ENCODE measurements around the gene MINDY3.
"Not testable (repeated sequence)": the region's sequence is repeated elsewhere in the genome, so short reads cannot be mapped to it uniquely, and the experiment has no call there.

MINDY3 gene

DNA sequence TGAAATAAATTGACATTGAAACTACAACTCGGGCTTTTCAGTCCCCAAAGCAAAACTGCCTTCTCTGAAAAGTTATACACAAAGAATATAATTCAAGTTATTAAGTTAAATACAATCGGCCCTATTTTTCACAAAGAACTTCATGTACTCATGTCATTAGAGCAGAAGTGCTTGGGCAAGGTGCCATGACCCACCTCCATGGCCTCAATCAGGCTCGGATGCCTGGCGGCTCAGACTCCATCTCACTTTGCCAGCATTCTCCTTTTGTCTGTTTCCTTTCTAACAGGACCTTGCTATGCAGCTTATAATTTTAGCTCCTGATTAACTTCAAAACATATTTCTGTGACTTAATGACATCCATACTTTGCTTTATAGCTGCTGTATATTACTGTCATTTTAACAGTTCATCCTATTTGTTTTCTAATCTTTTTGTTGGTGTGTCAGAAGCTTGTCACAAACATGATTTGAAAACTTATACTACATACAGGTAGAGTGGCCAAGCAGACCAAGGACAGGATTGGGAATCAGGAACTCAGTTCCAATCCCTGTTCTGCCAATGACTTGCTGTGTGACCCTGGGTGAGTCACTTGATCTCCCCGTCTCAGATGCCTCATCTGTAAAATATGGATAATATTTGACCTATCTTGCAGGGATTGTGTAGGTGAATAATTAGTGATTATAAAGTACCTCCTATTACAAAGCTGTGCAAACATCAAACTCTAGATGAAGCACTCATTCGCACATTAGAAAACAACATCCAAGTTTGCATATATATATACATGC, 79.8 kb downstream of the MINDY3 start:
- DNase-seq (ENCODE audit: low read depth) = peak; percentile 18

DNA sequence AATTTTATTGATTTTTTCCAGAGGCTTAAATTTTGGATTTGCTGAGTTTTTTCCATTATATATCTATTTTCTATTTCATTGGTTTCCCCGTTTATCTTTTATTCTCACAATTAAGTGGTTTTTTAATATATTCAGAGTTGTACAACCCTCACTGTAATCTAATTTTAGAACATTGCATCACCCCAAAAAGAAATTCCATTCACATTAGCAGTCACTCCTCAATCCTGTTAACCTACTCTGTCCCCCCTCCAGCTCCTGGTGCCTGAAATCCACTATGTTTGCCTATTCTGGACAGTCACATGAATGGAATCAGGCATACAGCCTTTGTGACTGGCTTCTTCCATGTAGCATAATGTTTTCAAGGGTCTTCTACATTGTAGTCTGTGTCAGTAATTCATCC, 84.8 kb downstream of the MINDY3 start:
- peak; percentile 43 for DNase-seq (ENCODE audit: low read depth)

DNA sequence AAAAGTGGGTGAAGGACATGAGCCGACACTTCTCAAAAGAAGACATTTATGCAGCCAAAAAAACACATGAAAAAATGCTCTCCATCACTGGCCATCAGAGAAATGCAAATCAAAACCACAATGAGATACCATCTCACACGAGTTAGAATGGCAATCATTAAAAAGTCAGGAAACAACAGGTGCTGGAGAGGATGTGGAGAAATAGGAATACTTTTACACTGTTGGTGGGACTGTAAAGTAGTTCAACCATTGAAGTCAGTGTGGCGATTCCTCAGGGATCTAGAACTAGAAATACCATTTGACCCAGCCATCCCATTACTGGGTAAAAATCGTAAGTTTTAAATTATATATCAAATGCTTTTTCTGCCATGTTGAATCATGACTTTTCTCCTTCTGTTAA, 85.8 kb downstream of the MINDY3 start:
- not testable (repeated sequence) for DNase-seq (ENCODE audit: low read depth)

DNA sequence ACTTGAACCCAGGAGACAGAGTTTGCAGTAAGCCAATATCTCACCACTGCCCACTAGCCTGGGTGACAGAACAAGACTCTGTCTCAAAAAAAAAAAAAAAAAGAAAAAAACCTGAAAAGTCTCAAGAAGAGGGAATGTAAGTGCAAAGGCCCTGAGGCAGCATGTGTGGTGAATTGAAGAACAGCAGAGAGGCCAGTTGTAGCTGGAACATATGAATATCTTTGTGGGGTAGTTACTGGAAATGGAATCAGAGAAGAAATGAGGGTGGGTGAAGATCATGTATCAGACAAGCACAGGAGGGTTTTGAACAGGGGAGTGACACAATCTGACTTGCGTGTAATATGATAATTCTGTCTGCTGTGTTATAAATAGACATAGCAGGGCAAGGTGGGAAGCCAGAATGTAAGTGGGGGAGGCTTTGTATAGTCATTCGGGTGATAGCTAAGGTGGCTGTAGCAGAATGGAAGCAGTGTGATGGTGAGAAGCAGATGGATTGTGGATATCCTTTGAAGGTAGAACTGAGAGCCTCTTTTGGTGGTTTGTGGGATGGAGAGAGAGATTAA, 95.3 kb downstream of the MINDY3 start:
- DNase-seq (ENCODE audit: low read depth) = no peak

DNA sequence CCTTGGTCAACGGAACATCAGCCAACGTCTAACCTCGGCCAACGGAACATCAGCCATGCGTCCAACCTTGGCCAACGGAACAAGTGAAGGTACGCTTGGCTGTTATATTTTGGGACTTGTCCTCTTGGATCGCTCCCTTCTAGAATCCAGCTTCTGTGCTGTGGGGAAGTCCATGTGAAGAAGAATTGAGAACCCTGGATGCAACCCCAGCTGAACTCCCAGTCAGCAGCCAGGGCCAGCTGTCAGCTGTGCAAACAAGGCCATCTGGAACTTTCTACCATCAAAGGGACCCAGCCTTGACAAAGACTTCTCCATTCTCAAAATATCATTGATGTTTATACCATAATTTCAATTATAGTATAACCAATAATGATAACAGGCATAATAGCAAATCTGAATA, 97.3 kb downstream of the MINDY3 start:
- no peak for DNase-seq (ENCODE audit: low read depth)

DNA sequence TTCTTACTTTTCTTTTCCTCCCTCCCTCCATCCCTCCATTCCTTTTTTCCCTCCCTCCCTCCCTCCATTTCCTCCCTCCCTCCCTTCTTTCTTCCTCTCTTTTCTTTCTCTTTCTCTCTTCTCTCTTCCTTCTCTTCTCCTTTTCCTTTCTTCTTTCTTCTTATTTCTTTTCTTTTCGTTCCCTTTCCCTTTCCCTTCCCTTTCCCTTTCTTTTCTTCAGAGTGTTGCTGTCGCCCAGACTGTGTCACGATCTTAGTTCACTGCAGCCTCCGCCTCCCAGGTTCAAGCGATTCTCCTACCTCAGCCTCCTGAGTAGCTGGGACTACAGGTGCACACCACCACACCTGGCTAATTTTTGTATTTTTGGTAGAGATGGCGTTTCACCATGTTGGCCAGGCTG, 98.1 kb downstream of the MINDY3 start:
- DNase-seq (ENCODE audit: low read depth) = not testable (repeated sequence)

DNA sequence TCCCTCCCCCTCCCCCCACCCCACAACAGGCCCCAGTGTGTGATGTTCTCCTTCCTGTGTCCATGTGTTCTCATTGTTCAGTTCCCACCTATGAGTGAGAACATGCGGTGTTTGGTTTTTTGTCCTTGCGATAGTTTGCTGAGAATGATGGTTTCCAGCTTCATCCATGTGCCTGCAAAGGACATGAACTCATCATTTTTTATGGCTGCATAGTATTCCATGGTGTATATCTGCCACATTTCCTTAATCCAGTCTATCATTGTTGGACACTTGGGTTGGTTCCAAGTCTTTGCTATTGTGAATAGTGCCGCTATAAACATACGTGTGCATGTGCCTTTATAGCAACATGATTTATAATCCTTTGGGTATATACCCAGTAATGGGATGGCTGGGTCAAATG, 99.1 kb downstream of the MINDY3 start:
- DNase-seq (ENCODE audit: low read depth) = not testable (repeated sequence)

DNA sequence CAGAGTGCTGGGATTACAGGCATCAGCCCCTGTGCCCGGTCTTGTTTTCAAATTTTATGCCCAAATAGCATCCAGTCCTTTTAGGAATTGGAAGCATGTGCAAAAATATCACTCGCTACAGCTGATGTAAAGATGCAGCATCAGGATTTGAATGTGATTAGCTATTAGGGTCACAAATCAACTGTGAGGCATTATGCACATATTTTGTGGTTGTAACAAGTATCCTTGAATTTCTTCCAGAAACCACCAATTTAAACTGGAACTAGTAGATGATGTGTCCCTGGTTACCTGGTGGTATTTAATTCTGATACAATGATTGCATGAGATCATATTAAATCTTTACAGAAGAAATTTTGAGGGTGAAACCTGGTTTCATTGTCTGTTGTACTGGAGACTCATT, 99.6 kb downstream of the MINDY3 start:
- no peak for DNase-seq (ENCODE audit: low read depth)

DNA sequence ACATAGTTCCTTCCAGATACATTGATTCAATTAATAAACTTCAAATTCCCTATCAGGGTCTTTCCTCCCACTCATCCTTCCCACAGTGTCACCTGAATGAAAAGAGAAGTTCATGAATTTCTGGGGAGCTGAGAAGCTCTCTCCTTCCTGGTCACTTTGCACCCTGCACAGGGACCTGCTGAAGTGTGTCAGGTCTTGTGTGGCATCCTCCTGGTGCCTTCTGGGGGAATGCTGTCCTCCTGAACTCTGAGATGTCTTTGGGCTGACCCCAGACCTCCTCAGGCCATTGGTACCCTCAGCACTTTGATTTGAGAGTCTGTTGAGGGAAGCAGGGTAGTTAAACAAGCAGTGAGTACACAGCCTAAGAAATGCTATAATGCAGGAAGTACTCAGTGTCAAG, 101.0 kb downstream of the MINDY3 start:
- DNase-seq (ENCODE audit: low read depth) = no peak

DNA sequence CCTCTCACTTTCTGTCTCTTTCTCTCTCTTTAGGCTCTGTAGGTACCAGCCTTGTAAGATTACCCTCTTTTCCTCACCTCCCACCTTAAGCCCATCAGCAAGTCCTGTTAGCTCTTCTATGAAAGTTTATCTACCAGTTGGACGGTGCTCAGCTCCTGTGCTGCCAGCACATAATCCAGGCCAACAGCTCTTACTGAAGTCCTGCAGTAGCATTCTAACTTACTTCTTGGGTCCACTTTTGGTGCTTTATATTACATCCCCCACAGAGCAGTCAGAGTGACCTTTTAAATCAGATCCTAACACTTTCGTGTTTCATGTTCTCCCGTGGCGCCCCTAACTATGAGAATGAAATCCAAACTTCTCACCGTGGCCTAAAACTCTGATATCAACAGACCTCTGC, 101.7 kb downstream of the MINDY3 start:
- DNase-seq (ENCODE audit: low read depth) = no peak

DNA sequence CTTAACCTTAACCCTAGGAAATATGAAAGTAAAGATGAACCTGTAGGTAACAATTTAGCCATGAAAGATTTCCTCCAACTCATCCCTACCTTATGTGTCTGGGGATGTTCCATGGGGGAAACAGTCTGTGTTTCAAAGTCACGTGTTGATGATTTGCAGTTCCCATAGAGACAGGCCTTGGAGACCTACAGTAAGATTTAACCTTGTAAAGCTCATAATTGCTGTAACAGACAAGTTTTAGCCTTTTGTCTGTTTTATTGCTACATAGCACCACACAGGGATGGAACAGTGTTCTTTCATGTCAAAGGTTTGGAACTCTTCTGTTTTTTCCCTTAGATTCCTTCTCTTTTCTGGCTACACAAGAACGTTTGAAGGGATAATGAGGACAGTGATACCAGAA, 105.4 kb downstream of the MINDY3 start:
- no peak for DNase-seq (ENCODE audit: low read depth)

DNA sequence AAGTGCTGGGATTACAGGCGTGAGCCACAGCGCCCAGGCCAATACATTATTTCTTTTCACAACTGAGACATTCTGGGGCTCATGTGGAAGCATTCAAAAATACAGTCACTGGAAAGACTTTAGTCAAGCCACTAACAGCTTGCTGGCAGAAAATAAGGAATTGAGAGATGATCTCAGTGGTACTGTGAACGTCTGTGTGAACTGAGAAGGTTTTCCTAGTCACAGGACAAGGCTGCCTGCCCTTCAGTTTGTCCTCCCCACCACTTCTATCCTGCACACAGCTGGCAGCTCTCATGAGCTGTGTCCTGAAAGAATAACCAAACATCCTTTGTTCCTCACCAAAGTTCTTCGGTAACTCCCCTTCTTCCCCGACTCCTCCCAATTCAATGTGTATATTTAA, 109.3 kb downstream of the MINDY3 start:
- no peak for DNase-seq (ENCODE audit: low read depth)

DNA sequence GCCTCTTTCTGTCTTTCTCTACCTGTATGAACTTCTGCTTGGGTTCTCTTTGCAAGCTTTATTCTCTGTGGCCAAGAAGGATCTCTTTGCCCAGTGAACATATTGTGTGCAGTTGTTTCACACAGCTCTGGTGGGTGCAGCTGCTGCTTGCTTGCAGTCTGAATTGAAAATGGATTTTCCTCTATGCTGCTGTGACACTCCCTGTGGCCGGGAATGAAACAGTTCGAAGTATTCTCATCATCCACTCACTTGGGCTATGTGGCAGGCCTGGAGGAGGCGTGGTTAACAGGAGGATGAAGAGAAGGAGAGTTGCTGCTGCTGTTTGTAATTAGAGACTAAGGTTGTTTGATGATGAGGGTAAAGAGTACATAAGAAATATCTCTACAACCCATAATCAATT, 112.2 kb downstream of the MINDY3 start:
- DNase-seq (ENCODE audit: low read depth) = no peak

DNA sequence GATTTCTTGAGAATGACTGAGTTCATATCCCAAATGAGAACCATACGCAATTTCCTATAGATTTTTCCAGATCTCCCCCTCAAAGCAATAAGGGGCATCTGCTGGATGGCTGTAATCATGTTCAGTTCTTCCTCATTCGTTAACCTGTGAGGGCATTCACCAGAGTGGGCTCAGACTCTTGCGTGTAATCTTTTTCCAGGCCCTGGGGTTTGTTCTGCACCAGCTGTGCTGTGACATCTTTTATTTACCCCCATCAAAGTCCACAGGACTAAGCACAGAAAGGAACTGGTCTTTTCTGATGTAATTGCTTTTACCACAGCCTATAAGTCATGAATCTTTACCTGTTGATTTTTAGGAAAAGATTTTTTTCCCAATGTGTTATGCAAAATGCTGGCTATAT, 112.7 kb downstream of the MINDY3 start:
- no peak for DNase-seq (ENCODE audit: low read depth)

DNA sequence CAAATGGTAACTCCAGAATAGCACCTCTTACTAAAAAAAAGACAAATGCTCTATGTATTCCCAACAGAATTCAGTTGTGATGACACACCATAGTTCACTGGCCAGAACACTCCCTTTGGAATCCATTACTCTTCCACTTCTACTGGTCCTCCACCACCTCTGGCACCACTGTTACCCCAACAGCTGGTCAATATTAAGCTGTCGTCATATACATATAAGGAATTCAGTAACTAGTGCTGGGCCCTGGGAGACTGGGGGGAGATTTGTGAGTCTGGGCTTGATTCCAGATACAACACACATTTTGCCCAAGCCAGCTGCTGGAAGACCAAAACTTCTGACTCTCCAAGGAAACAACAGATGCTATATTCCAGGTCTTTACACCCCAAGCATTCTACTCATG, 114.6 kb downstream of the MINDY3 start:
- DNase-seq (ENCODE audit: low read depth) = peak; percentile 84

DNA sequence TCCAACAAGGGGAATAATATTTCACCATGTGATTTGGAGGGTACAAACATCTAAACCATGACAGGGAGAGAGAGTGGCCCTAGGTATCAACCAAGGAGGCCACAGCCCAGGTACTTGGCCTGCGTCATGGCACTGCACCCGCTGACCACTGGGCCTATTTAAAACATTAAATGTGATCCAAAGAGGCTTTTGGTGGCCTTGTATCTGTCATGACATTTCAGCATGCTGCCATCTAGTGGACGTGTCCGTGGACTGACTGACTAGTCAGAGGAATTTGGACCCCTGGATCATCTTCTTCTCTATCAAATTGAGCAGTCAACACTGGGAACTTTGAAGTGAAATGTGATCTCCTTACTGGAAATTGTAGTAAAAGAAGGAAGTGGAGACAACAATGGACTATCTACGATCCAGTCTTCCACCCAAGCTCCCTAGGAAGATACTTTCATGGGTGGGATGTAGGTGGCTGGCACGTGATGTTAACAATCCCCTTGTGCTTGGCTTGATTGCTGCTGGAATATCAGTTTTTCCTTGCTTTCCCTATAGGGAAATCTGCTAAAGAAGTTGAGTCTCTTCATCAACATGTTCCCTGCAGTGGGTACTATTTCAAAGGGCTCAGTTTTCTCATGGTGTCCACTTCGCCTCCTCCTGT, 116.0 kb downstream of the MINDY3 start:
- peak; percentile 47 for DNase-seq (ENCODE audit: low read depth)

DNA sequence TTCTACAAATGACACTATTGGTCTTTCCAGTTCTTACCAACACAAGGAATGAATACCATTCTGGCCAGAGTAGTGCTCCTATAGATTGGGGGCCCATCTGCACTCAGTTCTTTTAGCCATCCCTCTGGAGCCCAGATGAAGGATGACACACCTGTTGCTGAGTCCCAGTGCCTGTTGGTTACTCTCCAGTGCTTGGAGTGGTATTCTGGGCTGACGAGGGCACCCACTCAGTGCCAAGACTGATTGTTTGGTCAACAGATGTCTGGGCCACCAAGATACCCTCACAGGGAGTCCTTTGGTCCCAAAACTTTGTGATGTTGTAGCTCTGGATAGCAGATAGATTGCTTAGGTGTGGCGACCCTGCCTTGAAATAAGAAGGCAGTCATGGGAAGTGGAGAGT, 116.9 kb downstream of the MINDY3 start:
- DNase-seq (ENCODE audit: low read depth) = no peak

DNA sequence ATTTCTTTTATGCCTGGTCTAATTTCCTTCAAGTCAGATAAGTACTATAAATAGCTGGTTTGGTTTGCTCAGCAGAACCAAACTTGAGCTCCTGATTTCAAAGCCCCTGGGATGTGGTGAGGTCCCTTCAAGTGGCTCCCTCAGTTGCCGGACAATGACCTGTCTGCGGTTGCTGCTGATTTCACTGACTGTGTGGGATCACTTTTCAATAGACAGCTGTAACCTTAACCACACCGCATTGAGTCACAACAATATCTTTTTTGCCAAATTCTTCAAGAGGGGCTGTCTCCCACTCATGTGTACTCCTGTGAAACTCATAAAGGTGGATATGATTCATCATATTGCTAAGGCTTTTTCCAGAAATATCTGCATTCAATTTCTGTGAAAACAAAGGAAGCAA, 117.5 kb downstream of the MINDY3 start:
- no peak for DNase-seq (ENCODE audit: low read depth)

DNA sequence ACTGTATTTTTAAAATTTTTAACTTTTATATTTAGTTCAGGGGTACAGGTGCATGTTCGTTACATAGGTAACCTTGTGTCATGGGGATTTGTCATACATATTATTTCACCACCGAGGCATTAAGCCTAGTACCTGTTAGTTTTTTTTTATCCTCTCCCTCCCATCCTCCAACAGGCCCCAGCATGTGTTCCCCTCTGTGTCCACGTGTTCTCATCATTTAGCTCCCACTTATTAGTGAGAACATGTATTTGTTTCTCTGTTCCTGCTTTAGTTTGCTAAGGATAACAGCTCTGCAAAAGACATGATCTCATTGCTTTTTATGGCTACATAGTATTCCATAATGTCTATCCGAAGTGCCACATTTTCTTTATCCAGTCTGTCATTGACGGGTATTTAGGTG, 118.2 kb downstream of the MINDY3 start:
- no peak for DNase-seq (ENCODE audit: low read depth)

DNA sequence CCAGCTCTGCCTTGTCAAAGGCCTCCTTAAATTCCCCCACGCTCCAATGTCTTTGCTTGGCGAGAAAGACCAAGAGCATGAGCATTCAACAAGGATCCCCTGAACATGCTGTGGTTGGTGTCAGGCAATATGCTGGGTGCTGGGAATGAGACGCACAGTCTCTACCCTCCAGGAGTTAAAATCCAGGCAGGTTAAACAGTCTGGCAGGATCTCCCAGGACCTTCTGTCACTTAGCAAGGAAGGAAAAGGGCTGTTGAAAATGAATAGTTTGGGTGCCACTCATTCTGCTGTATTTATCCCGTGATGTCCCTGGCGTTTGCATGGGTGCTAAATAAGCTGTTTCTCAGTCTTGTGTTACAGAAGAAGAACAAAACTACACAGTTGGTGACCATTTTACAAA, 118.7 kb downstream of the MINDY3 start:
- no peak for DNase-seq (ENCODE audit: low read depth)

DNA sequence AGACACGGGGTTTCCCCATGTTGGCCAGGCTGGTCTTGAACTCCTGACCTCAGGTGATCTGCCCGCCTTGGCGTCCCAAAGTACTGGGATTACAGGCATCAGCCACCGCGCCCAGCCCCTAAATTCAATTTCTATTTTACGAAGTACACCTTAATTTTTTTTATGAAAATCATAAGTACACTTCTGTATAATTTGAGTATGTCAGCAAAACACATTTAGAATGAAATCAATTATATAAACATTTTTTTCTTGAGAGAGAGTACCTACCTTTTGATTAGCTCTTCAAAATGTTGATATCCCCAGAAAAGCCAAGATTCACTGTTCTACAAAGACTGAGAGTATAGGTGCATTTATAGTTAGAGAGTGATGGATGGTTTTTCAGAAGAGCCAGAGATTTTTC, 120.0 kb downstream of the MINDY3 start:
- no peak for DNase-seq (ENCODE audit: low read depth)

DNA sequence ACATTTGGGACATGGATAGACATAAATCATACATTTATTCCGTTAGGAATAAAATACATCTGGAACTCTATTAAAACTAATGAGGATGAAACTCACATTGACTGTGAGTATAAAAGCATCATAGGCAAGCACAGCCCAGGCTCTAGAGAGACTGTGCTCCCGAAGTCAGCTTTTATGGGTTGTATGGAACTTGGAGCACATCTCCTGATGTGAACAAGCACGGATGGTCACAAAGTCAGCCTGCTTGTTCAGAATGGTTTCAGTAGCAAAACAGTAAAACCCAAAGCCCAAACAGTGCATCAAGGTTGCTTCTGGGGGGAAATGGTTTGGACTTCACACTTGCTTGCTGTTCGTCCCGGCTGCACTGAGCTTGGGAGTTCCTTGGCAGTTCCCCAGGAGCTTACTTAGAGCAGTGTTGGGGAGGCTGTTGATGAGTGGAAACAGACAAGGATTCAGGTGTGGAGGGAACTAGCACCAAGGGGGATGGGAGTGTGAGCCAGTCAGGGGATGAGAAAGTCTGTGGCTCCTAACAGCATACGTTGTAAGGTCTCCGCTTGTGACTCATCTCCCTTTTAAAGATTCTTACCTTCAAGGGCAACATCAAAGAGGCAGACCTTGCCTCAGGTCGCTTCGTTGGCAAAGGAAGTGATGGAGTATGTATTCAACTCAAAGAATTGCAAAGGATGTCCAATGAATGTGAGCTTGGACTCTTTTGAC, 120.9 kb downstream of the MINDY3 start:
- DNase-seq (ENCODE audit: low read depth) = no peak

Data from fibroblast of the conjunctiva (primary cell).